ENCODE measurements around the gene CD248. TPM values are rescaled to one million over a fixed set of nuclear protein-coding genes. Genes with fewer than 3 reads are reported as not detected.

The CD248 gene
- total RNA-seq, 1 donor from 2014 or later: 11.4 TPM

GRCh38 chr11:66265531-66266377, 51.1 kb downstream of the CD248 start:
- no peaks in the 10 kb centered on the region for H3K36me3 Mint-ChIP-seq (ENCODE audit: unreplicated experiment)
- no peak overlapping the region for H3K27ac Mint-ChIP-seq (ENCODE audit: unreplicated experiment)
- H3K27me3 Mint-ChIP-seq (ENCODE audit: unreplicated experiment): peaks cover 16% of the 10 kb centered on the region
- H3K4me3 Mint-ChIP-seq (ENCODE audit: unreplicated experiment): no peak overlapping the region
- peaks cover 4% of the 10 kb centered on the region for H3K4me1 Mint-ChIP-seq (ENCODE audit: low read depth, unreplicated experiment)
- peaks cover 13% of the 10 kb centered on the region for H3K9me3 Mint-ChIP-seq (ENCODE audit: unreplicated experiment)
- DNase-seq: no peak
- no peak for TF ChIP-seq CTCF (IDR thresholded peaks at IDR 0.05; ENCODE audit: partially characterized antibody, unreplicated experiment)

GRCh38 chr11:66264914-66265313, 51.9 kb downstream of the CD248 start:
- peaks cover 13% of the 10 kb centered on the region for H3K9me3 Mint-ChIP-seq (ENCODE audit: unreplicated experiment)
- H3K27ac Mint-ChIP-seq (ENCODE audit: unreplicated experiment): no peak overlapping the region
- no peaks in the 10 kb centered on the region for H3K36me3 Mint-ChIP-seq (ENCODE audit: unreplicated experiment)
- peak; percentile 62 for TF ChIP-seq CTCF (IDR thresholded peaks at IDR 0.05; ENCODE audit: partially characterized antibody, unreplicated experiment)
- DNase-seq: peak; percentile 54
- H3K27me3 Mint-ChIP-seq (ENCODE audit: unreplicated experiment): peaks cover 14% of the 10 kb centered on the region
- no peak overlapping the region for H3K4me3 Mint-ChIP-seq (ENCODE audit: unreplicated experiment)
- H3K4me1 Mint-ChIP-seq (ENCODE audit: low read depth, unreplicated experiment): peaks cover 4% of the 10 kb centered on the region

Other genes with a start within 250 kb of the CD248 start
- 30.6 TPM for gene PACS1, start 246.8 kb downstream of the CD248 start, total RNA-seq (ENCODE audit: unreplicated experiment)
- 127 TPM for gene KLC2, start 59.3 kb downstream of the CD248 start, total RNA-seq (ENCODE audit: unreplicated experiment)
- gene RAB1B, start 48.4 kb downstream of the CD248 start, total RNA-seq (ENCODE audit: unreplicated experiment): 85.4 TPM
- gene CNIH2, start 38.9 kb downstream of the CD248 start, total RNA-seq (ENCODE audit: unreplicated experiment): 61.3 TPM
- 115 TPM for gene YIF1A, start 27.9 kb downstream of the CD248 start, total RNA-seq (ENCODE audit: unreplicated experiment)
- gene TMEM151A, start 25.1 kb downstream of the CD248 start, total RNA-seq (ENCODE audit: unreplicated experiment): 19.2 TPM
- 1.9 TPM for gene RIN1, start 19.4 kb upstream of the CD248 start, total RNA-seq (ENCODE audit: unreplicated experiment)
- 44.0 TPM for gene BRMS1, start 28.1 kb upstream of the CD248 start, total RNA-seq (ENCODE audit: unreplicated experiment)
- 42.7 TPM for gene B4GAT1, start 30.6 kb upstream of the CD248 start, total RNA-seq (ENCODE audit: unreplicated experiment)
- 2.8 TPM for gene SLC29A2, start 54.7 kb upstream of the CD248 start, total RNA-seq (ENCODE audit: unreplicated experiment)
- 0.78 TPM for gene NPAS4, start 104.0 kb upstream of the CD248 start, total RNA-seq (ENCODE audit: unreplicated experiment)
- gene MRPL11, start 121.8 kb upstream of the CD248 start, total RNA-seq (ENCODE audit: unreplicated experiment): 27.5 TPM
- gene PELI3, start 149.9 kb upstream of the CD248 start, total RNA-seq (ENCODE audit: unreplicated experiment): 7.7 TPM
- gene DPP3, start 163.4 kb upstream of the CD248 start, total RNA-seq (ENCODE audit: unreplicated experiment): 72.0 TPM
- gene BBS1, start 193.6 kb upstream of the CD248 start, total RNA-seq (ENCODE audit: unreplicated experiment): 37.3 TPM
- gene ZDHHC24, start 229.0 kb upstream of the CD248 start, total RNA-seq (ENCODE audit: unreplicated experiment): 11.5 TPM
- 2.0 TPM for gene ACTN3, start 229.9 kb upstream of the CD248 start, total RNA-seq (ENCODE audit: unreplicated experiment)

Data from glutamatergic neuron (in vitro differentiated cells).